HG02885 (cell line): Measurements from ENCODE around the gene ADAMTSL1.

ENCODE experiments used
- ATAC-seq: cut with Tn5 transposase; IDR thresholded peaks from one replicate; pipeline ENCODE4 v1.9.1; 2021; ENCODE audit warnings: mild to moderate bottlenecking; ENCODE audit not compliant: unreplicated experiment, poor library complexity

Gene ADAMTSL1

DNA sequence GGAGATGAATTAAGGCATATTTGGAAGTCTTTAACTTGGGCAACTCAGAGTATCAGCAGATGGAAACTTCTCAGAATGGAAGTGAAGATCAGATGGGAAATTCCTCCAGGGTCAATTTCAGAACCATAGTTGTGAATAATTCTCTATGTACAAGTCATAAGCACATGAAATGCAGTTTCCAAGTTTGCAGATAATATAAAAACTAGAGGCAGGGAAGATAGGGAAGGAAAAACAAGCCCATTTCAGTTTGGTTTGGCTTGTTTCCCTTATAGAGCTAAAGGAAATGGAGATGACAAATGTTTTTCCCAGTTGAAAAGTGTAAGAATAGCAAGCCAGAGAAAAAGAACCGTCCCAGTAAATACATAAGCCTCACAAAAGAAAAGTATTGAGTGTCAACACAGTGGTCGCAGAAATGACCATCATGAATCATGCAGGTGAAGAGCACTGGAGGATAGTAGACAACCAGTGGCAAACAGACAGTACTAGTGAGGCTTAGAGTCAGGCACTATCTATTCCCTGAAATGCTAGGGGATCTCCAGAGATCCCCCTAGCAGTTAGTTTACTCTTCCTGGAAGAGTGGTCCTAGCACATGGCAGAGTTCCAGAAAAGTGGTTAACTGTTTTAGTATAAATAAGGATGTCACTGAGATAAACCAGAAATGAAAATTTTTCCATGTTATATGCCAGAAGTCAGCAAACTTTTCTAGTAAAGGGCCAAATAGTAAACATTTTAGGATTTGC lies 313.1 kb downstream of the ADAMTSL1 start:
- ATAC-seq = no peak

- ATAC-seq = no peak
These were observed 314.3 kb downstream of the ADAMTSL1 start for GRCh38 chr9:18788256-18788655.

- ATAC-seq = peak; percentile 71
These were observed 317.1 kb downstream of the ADAMTSL1 start for GRCh38 chr9:18791074-18791473.

DNA sequence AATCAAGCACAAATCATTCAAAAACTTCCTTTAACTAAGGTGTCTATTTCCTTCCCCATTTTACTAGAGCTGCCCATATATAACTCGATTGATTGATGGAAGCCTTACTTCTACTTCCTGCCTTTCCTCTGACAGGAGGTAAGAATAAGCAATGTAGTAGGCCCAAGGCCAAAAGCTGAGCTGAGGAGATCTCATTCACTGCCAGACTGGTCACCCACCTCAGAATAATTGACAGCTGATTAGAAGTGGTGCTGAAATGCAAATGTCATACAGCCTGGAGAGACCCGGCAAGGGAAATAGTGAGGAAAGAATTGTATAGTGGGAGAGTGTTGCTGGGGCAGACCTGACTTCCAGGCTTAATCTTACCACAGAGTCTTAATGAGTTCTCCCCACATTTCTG lies 319.2 kb downstream of the ADAMTSL1 start:
- ATAC-seq = no peak

GRCh38 chr9:18795947-18796671 lies 322.2 kb downstream of the ADAMTSL1 start:
- ATAC-seq = no peak

- no peak for ATAC-seq
These were observed 322.8 kb downstream of the ADAMTSL1 start for GRCh38 chr9:18796696-18797270.

DNA sequence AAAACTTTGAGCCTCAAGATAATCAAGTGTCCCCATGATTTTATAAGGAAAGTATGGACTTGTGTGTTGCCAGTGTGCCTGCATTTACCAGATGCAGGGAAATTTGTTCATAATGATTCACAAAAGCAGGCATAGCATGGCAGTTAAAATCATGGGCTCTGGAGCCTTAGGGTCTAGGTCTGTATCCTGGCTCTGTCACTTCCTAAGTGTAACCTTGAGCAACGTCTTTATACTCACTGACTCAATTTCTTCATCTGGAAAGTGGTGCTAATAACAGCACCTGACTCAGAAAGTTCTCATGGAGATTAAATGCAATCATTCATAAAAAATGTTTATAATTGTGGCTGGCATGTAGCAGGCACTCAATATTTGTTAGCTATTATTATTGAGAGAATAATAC lies 324.2 kb downstream of the ADAMTSL1 start:
- no peak for ATAC-seq

DNA sequence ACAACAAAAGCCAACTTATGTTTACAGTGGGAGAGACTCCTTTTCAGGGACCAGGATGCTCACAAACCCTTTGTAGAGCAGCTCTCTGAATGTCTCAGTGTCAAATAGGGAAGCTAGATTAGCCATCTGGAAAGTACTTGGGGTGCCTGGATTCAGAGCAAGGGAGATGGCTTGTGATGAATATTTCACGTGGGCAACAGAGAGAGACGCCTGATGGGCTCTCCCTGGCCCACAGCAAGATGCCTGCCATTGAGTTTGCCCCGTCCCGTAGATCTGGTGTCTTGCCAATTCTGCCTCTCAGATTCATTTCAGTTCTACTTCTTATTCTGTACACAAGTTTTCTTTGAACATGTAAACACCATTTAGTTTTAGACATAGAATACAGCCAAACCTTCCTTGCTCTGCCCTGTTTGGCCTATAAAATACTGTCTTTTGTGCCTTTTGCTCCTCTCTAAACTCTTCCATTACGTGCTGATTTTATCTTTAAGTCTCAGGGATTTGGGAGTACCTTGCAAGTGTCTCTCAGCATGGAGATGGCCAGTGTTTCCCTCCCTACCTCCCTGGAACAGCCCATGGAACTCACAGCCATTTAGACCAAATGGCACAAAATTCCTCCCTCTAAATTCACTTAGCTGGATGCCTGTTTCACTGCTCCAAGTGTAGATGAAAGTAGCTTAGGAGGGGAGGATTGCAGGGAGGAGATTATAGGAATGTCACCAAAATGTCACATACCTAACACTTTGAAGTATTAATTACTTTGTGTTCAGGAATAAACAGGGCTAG lies 324.7 kb downstream of the ADAMTSL1 start:
- no peak for ATAC-seq

DNA sequence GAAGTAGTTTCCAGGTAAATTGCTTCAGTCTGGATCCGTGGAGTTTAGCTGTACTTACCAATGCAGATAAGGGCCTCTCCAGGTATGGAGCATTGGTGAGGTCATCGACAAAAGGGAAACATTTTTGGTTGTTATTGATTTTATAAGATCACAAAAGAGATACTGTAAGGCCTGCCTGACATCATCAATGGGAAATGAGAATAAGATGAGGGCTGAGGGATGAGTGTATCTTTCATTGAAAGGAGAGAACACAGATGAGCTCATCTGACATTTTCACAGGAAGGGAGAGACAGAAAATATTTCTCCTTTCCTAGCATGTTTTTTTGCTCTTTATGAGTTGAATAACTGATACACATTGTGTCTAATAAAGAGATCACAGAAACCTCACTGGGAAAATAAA lies 325.5 kb downstream of the ADAMTSL1 start:
- no peak for ATAC-seq

GRCh38 chr9:18800579-18800978 lies 326.6 kb downstream of the ADAMTSL1 start:
- ATAC-seq = no peak

DNA sequence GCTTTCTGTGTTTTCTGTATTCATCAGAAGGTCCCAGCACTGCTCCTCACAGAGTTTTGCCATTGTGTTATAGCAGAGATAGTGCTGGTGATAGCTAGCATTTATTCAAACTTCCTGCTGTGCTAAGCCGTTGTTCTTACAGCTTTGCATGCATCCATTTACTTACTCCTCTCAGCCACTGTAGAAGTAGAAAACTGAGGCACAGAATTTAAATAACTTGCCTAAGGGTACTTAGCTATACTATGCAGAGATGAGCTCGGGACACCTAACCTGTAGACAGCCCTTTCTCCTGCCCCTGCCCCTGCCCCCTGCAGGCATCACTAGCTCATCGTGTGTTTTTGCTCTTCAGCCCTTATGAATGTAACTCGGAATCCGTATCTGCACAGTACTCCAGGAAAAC lies 331.4 kb downstream of the ADAMTSL1 start:
- ATAC-seq = no peak

DNA sequence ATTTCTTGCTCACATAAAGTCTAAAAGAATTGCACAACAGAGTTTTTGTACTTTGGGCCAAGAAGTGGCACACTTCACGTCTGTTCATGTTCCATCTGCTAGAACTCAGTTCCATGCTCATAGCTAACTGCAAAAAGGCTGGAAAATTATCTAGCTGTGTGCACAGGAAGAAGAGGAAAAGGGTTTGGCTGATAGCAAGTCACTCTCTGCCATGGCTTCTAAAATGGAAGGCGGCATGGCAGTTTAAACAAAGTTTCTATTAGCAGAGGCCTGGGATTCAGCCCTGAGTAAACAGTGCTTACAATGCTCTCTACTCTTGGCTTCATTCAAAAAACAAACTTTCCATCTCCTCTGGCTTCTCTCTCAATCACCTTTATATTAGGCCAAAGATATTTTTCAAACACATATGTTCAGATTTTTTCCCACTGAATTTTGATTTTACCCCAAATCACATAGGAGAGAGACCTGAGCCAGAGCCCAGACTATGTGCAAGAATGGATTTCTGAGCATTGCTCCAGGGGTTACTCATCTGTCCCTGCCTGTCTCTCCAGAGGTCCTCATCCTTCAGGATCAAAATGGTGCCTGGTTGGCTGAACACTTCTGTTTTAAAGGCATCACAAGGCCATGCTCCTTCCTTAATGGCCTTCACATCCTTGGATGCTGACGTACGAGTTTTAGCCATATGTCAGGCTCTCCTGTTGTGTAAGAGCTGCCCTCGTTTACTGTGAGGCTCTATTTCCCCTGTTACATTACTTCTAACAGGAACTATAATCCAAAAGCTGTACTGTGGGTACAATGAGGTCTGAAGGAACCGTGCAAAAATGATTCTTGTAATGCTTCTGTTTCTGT lies 332.5 kb downstream of the ADAMTSL1 start:
- ATAC-seq = no peak

DNA sequence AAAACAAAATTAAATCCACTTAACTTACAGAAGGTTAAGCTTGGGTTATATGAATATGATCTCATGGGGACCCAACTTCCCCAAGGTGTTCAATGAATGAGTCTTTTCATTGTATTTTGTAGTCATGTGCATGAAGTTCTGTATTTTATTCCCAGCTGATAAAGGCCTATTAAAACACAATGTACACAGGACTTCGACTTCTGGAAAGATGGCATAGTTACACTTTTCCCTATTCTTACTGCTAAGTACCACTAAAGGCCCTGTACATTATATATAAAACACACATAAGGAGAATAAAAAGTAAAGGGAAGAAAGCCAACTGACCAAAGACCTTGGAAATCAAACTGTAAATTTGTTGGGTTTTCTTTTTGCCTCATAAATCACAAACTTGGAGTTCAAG lies 336.6 kb downstream of the ADAMTSL1 start:
- no peak for ATAC-seq

DNA sequence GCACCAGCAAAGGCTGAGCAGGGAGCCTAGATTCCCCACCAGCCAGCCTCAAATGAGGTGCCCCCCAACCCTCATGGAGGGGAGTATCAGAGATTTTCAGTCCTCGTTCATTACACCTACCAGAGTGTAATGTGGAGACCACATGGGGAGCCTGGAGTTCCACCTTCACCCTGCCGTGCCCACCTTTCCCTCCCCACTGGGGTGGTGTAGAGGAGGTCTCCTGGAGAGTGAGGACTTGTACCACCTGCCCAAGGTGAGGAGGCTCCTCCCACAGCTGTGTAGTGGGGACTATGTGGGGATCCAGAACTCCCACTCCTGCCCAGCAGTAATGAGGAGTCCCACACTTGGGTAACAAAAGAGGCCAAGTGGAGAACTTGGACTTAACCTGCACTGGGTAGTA lies 337.2 kb downstream of the ADAMTSL1 start:
- ATAC-seq = no peak

- no peak for ATAC-seq
These were observed 345.5 kb downstream of the ADAMTSL1 start for GRCh38 chr9:18819418-18819817.

- no peak for ATAC-seq
These were observed 346.7 kb downstream of the ADAMTSL1 start for GRCh38 chr9:18820566-18821095.

DNA sequence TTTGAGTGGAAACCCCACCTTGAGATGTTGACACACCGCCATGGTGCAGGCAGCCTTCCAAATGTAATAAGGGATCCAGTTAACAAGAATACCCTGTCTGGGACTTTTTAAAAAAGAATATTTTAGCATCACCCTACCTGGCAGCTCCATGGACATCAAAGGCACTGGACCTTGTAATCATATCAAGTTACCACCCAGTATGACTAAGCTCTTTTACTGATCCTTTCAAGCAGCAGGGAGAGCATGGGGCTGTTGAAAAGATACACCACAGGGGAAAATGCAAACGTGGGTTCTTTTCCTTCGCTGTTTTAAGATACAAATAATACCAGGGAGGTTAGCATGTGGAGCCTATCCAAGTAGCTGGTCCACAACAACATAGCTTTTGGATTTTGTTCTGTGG lies 347.8 kb downstream of the ADAMTSL1 start:
- no peak for ATAC-seq

DNA sequence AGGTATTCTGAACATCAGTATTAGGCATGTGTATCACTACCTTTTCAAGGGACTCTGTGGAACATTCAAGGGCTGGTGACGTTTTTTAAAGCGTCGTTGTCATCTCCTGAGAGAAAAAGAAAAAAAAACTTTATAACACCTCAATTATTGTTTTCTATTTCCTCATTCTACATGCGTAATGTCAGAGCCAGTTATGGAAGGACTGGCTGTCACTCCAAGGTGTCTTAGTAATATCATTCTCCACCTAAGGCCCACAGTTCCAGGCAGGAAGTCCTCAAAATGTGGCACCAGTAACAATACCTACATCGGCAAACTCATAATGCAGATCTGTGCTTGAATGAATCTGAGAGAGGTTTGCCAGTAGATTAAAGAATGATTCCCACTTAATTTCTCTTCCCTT lies 348.9 kb downstream of the ADAMTSL1 start:
- ATAC-seq = no peak

DNA sequence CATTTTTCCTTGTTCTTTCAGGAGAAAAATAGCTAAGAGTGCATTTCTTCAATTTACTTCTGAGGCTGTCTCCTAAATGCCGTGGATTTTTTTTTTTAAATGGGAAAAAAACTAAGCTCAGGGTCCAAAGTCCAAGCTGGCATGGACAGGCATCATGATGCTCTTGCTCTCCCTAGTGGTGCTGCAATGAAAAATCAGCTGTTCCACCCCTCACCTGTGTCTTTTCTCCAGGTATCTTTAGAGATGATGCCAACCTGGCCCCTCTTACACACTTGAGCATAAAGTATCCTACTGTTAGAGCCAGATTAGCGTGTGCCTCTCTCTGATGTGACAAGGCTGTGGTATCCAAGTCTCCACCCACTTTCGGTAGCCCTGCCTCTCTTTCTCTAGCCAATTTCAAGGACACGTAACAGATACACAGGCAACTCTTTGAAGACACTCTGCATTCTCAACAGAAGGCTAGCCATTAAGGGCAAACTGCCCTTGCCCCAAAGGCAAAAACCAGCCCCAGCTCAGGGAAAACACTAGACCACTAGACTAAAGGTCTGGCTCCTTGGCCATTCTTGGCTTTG lies 350.2 kb downstream of the ADAMTSL1 start:
- ATAC-seq = peak; percentile 56
